HEK293 (cell line): ENCODE measurements around the gene CCL14.

ENCODE experiments used
- CTCF ChIA-PET: fragments of 350-600 bp; formaldehyde crosslinking; extraction: SDS; loops from one replicate; lab custom pipeline; 2021; ENCODE audit warnings: antibody characterized with exemption; lab: Yijun Ruan, JAX
- POLR2A ChIA-PET: fragments of 300-600 bp; formaldehyde crosslinking; extraction: SDS; loops from one replicate; lab custom pipeline; 2020; ENCODE audit warnings: antibody characterized with exemption, inconsistent platforms; lab: Yijun Ruan, JAX
- H3K27ac ChIP-seq: fragments of 200-500 bp; sonication (Bioruptor generic); 2 replicates; pipeline ENCODE4 v1.5.1; 2014; ENCODE audit warnings: low read depth, low read length, control low read depth, inconsistent platforms; ENCODE audit errors: extremely low read depth
- H3K36me3 ChIP-seq, 2 experiments: fragments of 200-500 bp in 1 of 2; sonication (Bioruptor generic) in 1 of 2; 1 replicate in 1 of 2; 2 replicates in 1 of 2; pipeline ENCODE4 v1.5.1; 2014 to 2017; ENCODE audit warnings: inconsistent platforms in 2 of 2, low read length in 2 of 2; ENCODE audit not compliant: control insufficient read depth in 2 of 2, insufficient read depth in 1 of 2
- H3K4me1 ChIP-seq: fragments of 200-500 bp; sonication (Bioruptor generic); 2 replicates; pipeline ENCODE4 v1.5.1; 2014; ENCODE audit warnings: mild to moderate bottlenecking, low read length, inconsistent platforms; ENCODE audit not compliant: control insufficient read depth, insufficient read depth
- H3K4me3 ChIP-seq: 2 replicates; pipeline ENCODE4 v1.5.1; 2011; ENCODE audit warnings: low read depth, mild to moderate bottlenecking, control low read depth, low read length, moderate library complexity
- H3K9me3 ChIP-seq: fragments of 200-500 bp; sonication (Bioruptor generic); 2 replicates; pipeline ENCODE4 v1.5.1; 2014; ENCODE audit warnings: low read depth, low read length, inconsistent platforms; ENCODE audit not compliant: control insufficient read depth, insufficient read depth
- GFI1B ChIP-seq: fragments of 450-650 bp; formaldehyde crosslinking; IDR thresholded peaks from 2 replicates; pipeline ENCODE4 v1.5.1; 2016; ENCODE audit warnings: missing biosample characterization, missing genetic modification characterization
- OVOL3 ChIP-seq: fragments of 450-650 bp; formaldehyde crosslinking; IDR thresholded peaks from 2 replicates; pipeline ENCODE4 v1.5.1; 2016; ENCODE audit warnings: missing biosample characterization, missing genetic modification characterization
- TRIM28 ChIP-seq: IDR thresholded peaks from 2 replicates; pipeline ENCODE4 v1.6.1; 2011; ENCODE audit warnings: low read length, control low read depth, borderline replicate concordance
- ZBTB20 ChIP-seq: fragments of 450-650 bp; formaldehyde crosslinking; IDR thresholded peaks from 2 replicates; pipeline ENCODE4 v1.5.1; 2016; ENCODE audit warnings: missing biosample characterization, missing genetic modification characterization
- ZFP37 ChIP-seq: fragments of 450-650 bp; formaldehyde crosslinking; IDR thresholded peaks from 2 replicates; pipeline ENCODE4 v1.5.1; 2016; ENCODE audit warnings: missing biosample characterization, missing genetic modification characterization
- ZIC2 ChIP-seq: fragments of 450-650 bp; formaldehyde crosslinking; IDR thresholded peaks from 2 replicates; pipeline ENCODE4 v1.5.1; 2016; ENCODE audit warnings: missing biosample characterization, missing genetic modification characterization
- ZNF112 ChIP-seq: fragments of 450-650 bp; formaldehyde crosslinking; IDR thresholded peaks from 2 replicates; pipeline ENCODE4 v1.5.0; 2017; ENCODE audit warnings: missing biosample characterization, missing genetic modification characterization
- ZNF239 ChIP-seq: fragments of 450-650 bp; formaldehyde crosslinking; IDR thresholded peaks from 2 replicates; pipeline ENCODE4 v1.5.1; 2016; ENCODE audit warnings: missing biosample characterization, missing genetic modification characterization
- ZNF266 ChIP-seq: fragments of 450-650 bp; formaldehyde crosslinking; IDR thresholded peaks from 2 replicates; pipeline ENCODE4 v1.5.1; 2016; ENCODE audit warnings: missing biosample characterization, missing genetic modification characterization, low read depth
- ZNF292 ChIP-seq: fragments of 450-650 bp; formaldehyde crosslinking; IDR thresholded peaks from 2 replicates; pipeline ENCODE4 v1.5.1; 2016; ENCODE audit warnings: low read depth, missing biosample characterization, missing genetic modification characterization, borderline replicate concordance
- ZNF529 ChIP-seq: fragments of 450-650 bp; formaldehyde crosslinking; IDR thresholded peaks from 2 replicates; pipeline ENCODE4 v1.5.1; 2017; ENCODE audit warnings: missing genetic modification characterization, missing biosample characterization; ENCODE audit not compliant: insufficient replicate concordance
- ZNF571 ChIP-seq: fragments of 450-650 bp; formaldehyde crosslinking; IDR thresholded peaks from 2 replicates; pipeline ENCODE4 v1.5.0; 2017; ENCODE audit warnings: missing biosample characterization, missing genetic modification characterization
- ZNF670 ChIP-seq: fragments of 450-650 bp; formaldehyde crosslinking; IDR thresholded peaks from 2 replicates; pipeline ENCODE4 v1.5.1; 2016; ENCODE audit warnings: missing biosample characterization, missing genetic modification characterization, low read depth
- ZNF701 ChIP-seq: fragments of 450-650 bp; formaldehyde crosslinking; IDR thresholded peaks from 2 replicates; pipeline ENCODE4 v1.5.1; 2016; ENCODE audit warnings: missing biosample characterization, missing genetic modification characterization
- ZNF707 ChIP-seq: fragments of 450-650 bp; formaldehyde crosslinking; IDR thresholded peaks from 2 replicates; pipeline ENCODE4 v1.5.1; 2016; ENCODE audit warnings: missing biosample characterization, missing genetic modification characterization
- ZNF777 ChIP-seq: fragments of 450-650 bp; formaldehyde crosslinking; IDR thresholded peaks from 2 replicates; pipeline ENCODE4 v1.5.1; 2017; ENCODE audit warnings: missing biosample characterization, missing genetic modification characterization, borderline replicate concordance
- ZNF792 ChIP-seq: fragments of 450-650 bp; formaldehyde crosslinking; IDR thresholded peaks from 2 replicates; pipeline ENCODE4 v1.5.1; 2016; ENCODE audit warnings: missing biosample characterization, missing genetic modification characterization
- TF ChIP-seq, protein P1 (sequence below): fragments of 450-650 bp; formaldehyde crosslinking; IDR thresholded peaks from 2 replicates; pipeline ENCODE4 v1.5.1; 2016; ENCODE audit warnings: missing biosample characterization, missing genetic modification characterization, borderline replicate concordance
- TF ChIP-seq, protein P2 (sequence below): fragments of 450-650 bp; formaldehyde crosslinking; IDR thresholded peaks from 2 replicates; pipeline ENCODE4 v1.5.1; 2016; ENCODE audit warnings: missing biosample characterization, missing genetic modification characterization
- TF ChIP-seq, protein P3 (sequence below): sonication (generic); formaldehyde crosslinking; IDR thresholded peaks from 2 replicates; pipeline ENCODE4 v1.8.1; 2022; ENCODE audit warnings: mild to moderate bottlenecking, moderate library complexity, missing genetic modification reagents
- TF ChIP-seq, protein P4 (sequence below): fragments of 450-650 bp; formaldehyde crosslinking; IDR thresholded peaks from 2 replicates; pipeline ENCODE4 v1.5.1; 2016; ENCODE audit warnings: missing biosample characterization, missing genetic modification characterization
- TF ChIP-seq, protein P5 (sequence below): fragments of 450-650 bp; formaldehyde crosslinking; IDR thresholded peaks from 2 replicates; pipeline ENCODE4 v1.5.1; 2016; ENCODE audit warnings: missing biosample characterization, missing genetic modification characterization

The CCL14 gene

DNA sequence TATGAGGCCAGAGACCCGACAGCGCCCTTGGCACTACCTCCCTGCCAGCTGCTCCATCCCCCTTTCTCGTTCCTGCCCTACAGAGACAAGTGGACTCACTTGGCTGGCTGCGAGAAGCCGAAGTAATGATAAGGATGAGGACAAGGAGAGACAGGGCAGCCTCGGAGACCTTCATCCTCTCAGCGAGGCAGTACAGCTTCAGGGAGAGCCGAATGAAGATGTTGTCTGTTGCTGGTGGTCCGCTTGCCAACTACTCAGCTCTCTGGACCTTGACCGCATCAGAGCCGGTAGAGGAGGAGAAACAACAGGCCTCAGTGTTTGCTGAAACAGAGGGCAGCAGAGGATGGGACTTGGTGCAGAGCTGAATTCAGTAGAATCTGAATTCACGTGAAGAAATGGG lies 5.3 kb downstream of the CCL14 start, which contains the start of gene CCL16 (continued):
- TF ChIP-seq, protein P1, sequence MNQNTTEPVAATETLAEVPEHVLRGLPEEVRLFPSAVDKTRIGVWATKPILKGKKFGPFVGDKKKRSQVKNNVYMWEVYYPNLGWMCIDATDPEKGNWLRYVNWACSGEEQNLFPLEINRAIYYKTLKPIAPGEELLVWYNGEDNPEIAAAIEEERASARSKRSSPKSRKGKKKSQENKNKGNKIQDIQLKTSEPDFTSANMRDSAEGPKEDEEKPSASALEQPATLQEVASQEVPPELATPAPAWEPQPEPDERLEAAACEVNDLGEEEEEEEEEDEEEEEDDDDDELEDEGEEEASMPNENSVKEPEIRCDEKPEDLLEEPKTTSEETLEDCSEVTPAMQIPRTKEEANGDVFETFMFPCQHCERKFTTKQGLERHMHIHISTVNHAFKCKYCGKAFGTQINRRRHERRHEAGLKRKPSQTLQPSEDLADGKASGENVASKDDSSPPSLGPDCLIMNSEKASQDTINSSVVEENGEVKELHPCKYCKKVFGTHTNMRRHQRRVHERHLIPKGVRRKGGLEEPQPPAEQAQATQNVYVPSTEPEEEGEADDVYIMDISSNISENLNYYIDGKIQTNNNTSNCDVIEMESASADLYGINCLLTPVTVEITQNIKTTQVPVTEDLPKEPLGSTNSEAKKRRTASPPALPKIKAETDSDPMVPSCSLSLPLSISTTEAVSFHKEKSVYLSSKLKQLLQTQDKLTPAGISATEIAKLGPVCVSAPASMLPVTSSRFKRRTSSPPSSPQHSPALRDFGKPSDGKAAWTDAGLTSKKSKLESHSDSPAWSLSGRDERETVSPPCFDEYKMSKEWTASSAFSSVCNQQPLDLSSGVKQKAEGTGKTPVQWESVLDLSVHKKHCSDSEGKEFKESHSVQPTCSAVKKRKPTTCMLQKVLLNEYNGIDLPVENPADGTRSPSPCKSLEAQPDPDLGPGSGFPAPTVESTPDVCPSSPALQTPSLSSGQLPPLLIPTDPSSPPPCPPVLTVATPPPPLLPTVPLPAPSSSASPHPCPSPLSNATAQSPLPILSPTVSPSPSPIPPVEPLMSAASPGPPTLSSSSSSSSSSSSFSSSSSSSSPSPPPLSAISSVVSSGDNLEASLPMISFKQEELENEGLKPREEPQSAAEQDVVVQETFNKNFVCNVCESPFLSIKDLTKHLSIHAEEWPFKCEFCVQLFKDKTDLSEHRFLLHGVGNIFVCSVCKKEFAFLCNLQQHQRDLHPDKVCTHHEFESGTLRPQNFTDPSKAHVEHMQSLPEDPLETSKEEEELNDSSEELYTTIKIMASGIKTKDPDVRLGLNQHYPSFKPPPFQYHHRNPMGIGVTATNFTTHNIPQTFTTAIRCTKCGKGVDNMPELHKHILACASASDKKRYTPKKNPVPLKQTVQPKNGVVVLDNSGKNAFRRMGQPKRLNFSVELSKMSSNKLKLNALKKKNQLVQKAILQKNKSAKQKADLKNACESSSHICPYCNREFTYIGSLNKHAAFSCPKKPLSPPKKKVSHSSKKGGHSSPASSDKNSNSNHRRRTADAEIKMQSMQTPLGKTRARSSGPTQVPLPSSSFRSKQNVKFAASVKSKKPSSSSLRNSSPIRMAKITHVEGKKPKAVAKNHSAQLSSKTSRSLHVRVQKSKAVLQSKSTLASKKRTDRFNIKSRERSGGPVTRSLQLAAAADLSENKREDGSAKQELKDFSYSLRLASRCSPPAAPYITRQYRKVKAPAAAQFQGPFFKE (tag by site-specific recombination): no peak
- TF ChIP-seq ZNF571 (tag by site-specific recombination): no peak
- TF ChIP-seq ZNF239 (tag by site-specific recombination): no peak
- TF ChIP-seq, all 188 proteins: peak for 0

DNA sequence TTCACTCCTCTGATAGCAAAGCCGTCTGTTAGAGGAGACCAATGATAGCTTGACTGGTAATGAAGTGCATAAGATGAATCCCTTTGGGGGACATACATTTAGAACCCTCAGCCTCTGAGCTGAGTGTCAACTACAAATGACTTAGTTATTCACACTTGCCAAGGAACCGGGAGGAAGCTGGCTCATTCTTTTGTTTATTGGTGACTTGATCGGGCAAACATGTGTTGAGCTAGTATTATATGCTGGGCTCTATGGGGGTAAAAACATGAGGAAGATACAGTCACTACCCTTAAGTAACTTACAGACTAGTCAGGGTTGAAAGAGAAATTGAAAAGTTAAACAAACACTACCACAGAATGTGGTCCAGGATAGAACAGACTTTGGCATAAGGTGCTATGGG lies 8.2 kb downstream of the CCL14 start:
- POLR2A ChIA-PET: interaction anchor here (0.7 kb wide), 1 partner anchor 504 kb away, joined by 3 read pairs; no protein-coding TSS in a partner anchor
- CTCF ChIA-PET: interaction anchor here (0.5 to 5.6 kb wide), 9 partner anchors 9 to 1405 kb away, joined by 3 to 165 read pairs (median 6); no protein-coding TSS in a partner anchor
- H3K4me3 ChIP-seq: no peak overlapping the region

DNA sequence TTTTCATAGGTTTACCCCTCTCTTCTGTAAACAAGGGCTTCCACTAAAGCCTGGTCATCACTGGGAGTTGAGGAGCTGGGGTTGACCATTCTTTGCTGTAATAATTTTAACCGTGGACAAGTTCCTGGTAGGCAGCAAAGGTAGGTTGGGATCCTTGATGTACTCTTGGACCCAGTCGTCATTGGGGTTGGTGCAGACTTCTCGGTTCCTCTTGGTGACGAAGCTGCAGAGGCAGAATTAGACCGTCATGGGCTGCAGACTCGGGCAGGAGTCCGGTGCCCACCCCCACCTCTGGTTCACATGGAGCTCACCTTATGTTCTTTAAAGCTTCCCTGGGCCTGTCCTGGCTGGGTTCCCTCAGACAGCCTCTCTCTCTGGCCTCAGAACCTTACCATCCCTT lies 9.0 kb downstream of the CCL14 start:
- Histone ChIP-seq H3K27ac (no peak overlapping the region), H3K4me3 (no peak overlapping the region), H3K36me3 (no peaks in the 10 kb centered on the region), H3K4me1 (no peaks in the 10 kb centered on the region)
- ChIA-PET POLR2A (no interaction called here), CTCF (interaction anchor here (0.5 to 5.6 kb wide), 10 partner anchors 8 to 1406 kb away, joined by 3 to 165 read pairs (median 4); no protein-coding TSS in a partner anchor)
- no peak for TF ChIP-seq GFI1B (tag by site-specific recombination)
- TF ChIP-seq, protein P2, sequence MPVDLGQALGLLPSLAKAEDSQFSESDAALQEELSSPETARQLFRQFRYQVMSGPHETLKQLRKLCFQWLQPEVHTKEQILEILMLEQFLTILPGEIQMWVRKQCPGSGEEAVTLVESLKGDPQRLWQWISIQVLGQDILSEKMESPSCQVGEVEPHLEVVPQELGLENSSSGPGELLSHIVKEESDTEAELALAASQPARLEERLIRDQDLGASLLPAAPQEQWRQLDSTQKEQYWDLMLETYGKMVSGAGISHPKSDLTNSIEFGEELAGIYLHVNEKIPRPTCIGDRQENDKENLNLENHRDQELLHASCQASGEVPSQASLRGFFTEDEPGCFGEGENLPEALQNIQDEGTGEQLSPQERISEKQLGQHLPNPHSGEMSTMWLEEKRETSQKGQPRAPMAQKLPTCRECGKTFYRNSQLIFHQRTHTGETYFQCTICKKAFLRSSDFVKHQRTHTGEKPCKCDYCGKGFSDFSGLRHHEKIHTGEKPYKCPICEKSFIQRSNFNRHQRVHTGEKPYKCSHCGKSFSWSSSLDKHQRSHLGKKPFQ (tag by site-specific recombination): no peak
- no peak for TF ChIP-seq ZNF266 (tag by site-specific recombination)
- no peak for TF ChIP-seq ZNF701 (tag by site-specific recombination)
- no peak for TF ChIP-seq ZNF112
- TF ChIP-seq, protein P3, sequence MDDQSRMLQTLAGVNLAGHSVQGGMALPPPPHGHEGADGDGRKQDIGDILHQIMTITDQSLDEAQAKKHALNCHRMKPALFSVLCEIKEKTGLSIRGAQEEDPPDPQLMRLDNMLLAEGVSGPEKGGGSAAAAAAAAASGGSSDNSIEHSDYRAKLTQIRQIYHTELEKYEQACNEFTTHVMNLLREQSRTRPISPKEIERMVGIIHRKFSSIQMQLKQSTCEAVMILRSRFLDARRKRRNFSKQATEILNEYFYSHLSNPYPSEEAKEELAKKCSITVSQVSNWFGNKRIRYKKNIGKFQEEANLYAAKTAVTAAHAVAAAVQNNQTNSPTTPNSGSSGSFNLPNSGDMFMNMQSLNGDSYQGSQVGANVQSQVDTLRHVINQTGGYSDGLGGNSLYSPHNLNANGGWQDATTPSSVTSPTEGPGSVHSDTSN (CRISPR knock-in tag): no peak
- TF ChIP-seq, protein P4, sequence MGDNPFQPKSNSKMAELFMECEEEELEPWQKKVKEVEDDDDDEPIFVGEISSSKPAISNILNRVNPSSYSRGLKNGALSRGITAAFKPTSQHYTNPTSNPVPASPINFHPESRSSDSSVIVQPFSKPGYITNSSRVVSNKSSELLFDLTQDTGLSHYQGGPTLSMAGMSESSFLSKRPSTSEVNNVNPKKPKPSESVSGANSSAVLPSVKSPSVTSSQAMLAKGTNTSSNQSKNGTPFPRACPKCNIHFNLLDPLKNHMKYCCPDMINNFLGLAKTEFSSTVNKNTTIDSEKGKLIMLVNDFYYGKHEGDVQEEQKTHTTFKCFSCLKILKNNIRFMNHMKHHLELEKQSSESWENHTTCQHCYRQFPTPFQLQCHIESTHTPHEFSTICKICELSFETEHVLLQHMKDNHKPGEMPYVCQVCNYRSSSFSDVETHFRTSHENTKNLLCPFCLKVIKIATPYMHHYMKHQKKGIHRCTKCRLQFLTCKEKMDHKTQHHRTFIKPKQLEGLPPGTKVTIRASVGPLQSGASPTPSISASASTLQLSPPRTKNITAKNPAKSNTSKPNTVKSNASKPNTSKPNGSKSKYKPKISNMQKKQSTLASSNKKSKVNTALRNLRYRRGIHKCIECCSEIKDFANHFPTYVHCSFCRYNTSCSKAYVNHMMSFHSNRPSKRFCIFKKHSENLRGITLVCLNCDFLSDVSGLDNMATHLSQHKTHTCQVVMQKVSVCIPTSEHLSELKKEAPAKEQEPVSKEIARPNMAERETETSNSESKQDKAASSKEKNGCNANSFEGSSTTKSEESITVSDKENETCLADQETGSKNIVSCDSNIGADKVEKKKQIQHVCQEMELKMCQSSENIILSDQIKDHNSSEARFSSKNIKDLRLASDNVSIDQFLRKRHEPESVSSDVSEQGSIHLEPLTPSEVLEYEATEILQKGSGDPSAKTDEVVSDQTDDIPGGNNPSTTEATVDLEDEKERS (tag by site-specific recombination): no peak
- TF ChIP-seq, all 188 proteins: peak for 0
- no peaks in the 10 kb centered on the region for H3K9me3 ChIP-seq

More for the DNA sequence above, 8.2 kb downstream of the CCL14 start:
- Histone ChIP-seq H3K36me3 (no peaks in the 10 kb centered on the region), H3K9me3 (no peaks in the 10 kb centered on the region), H3K27ac (no peak overlapping the region), H3K4me1 (no peaks in the 10 kb centered on the region)
- TF ChIP-seq ZNF292 (tag by site-specific recombination): no peak
- TF ChIP-seq ZNF707: no peak
- TF ChIP-seq OVOL3 (tag by site-specific recombination): no peak
- TF ChIP-seq, protein P5, sequence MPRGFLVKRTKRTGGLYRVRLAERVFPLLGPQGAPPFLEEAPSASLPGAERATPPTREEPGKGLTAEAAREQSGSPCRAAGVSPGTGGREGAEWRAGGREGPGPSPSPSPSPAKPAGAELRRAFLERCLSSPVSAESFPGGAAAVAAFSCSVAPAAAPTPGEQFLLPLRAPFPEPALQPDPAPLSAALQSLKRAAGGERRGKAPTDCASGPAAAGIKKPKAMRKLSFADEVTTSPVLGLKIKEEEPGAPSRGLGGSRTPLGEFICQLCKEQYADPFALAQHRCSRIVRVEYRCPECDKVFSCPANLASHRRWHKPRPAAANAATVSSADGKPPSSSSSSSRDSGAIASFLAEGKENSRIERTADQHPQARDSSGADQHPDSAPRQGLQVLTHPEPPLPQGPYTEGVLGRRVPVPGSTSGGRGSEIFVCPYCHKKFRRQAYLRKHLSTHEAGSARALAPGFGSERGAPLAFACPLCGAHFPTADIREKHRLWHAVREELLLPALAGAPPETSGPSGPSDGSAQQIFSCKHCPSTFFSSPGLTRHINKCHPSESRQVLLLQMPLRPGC (tag by site-specific recombination): no peak
- no peak for TF ChIP-seq ZNF670 (tag by site-specific recombination)
- TF ChIP-seq ZFP37: no peak
- TF ChIP-seq ZNF529: no peak
- no peak for TF ChIP-seq ZNF777 (tag by site-specific recombination)
- TF ChIP-seq ZBTB20 (tag by site-specific recombination): no peak
- no peak for TF ChIP-seq TRIM28
- TF ChIP-seq ZIC2: no peak
- no peak for TF ChIP-seq ZNF792 (tag by site-specific recombination)
